Measurements from ENCODE around the gene SLC44A1.
A peak's percentile ranks its signal among the peaks of the same experiment; 100 is the strongest.

Gene SLC44A1

DNA sequence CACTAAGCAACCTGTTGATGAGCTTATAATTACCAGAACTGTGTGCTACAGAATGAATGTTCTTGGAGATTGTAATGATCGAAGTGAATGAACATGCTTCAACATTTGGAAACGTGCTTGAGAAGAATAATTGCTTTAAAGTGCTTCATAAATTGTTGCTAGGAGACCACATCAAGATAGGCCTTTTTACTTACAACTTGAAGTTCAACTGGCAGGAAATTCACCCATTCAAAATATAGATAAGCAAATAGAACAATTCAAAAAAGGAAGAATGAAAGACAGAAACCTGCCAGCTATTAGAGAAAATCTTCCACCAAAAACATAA, 38.0 kb upstream of the SLC44A1 start:
- Histone ChIP-seq H4K20me1 (ENCODE audit: insufficient read depth, low read length) (no peaks in the 10 kb centered on the region), H3K4me3 (ENCODE audit: low read depth, low read length, poor library complexity, severe bottlenecking) (no peak overlapping the region), H3K27me3 (ENCODE audit: insufficient read depth, low read length) (no peaks in the 10 kb centered on the region), H3K9ac (ENCODE audit: low read length) (no peak overlapping the region), H3K9me3 (ENCODE audit: low read length) (no peaks in the 10 kb centered on the region), H2AFZ (ENCODE audit: low read length) (no peak overlapping the region), H3K27ac (ENCODE audit: low read depth, low read length, poor library complexity, severe bottlenecking) (no peak overlapping the region), H3F3A (ENCODE audit: insufficient read depth, low read length) (no peaks in the 10 kb centered on the region), H3K4me1 (ENCODE audit: insufficient read depth, low read length, severe bottlenecking) (no peaks in the 10 kb centered on the region), H3K79me2 (ENCODE audit: insufficient read depth, low read length) (no peaks in the 10 kb centered on the region), H3K4me2 (ENCODE audit: low read length) (no peak overlapping the region), H3K9me2 (ENCODE audit: low read depth, low read length) (no peaks in the 10 kb centered on the region), H3K36me3 (ENCODE audit: insufficient read depth, low read length) (no peaks in the 10 kb centered on the region)
- no peak for TF ChIP-seq EZH2 (IDR thresholded peaks at IDR 0.05; ENCODE audit: borderline replicate concordance, low read length)
- TF ChIP-seq, protein P1, sequence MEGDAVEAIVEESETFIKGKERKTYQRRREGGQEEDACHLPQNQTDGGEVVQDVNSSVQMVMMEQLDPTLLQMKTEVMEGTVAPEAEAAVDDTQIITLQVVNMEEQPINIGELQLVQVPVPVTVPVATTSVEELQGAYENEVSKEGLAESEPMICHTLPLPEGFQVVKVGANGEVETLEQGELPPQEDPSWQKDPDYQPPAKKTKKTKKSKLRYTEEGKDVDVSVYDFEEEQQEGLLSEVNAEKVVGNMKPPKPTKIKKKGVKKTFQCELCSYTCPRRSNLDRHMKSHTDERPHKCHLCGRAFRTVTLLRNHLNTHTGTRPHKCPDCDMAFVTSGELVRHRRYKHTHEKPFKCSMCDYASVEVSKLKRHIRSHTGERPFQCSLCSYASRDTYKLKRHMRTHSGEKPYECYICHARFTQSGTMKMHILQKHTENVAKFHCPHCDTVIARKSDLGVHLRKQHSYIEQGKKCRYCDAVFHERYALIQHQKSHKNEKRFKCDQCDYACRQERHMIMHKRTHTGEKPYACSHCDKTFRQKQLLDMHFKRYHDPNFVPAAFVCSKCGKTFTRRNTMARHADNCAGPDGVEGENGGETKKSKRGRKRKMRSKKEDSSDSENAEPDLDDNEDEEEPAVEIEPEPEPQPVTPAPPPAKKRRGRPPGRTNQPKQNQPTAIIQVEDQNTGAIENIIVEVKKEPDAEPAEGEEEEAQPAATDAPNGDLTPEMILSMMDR (IDR thresholded peaks at IDR 0.05; ENCODE audit: low read length), result no peak

- Histone ChIP-seq H3K27me3 (ENCODE audit: insufficient read depth, low read length) (no peaks in the 10 kb centered on the region), H3K4me1 (ENCODE audit: insufficient read depth, low read length, severe bottlenecking) (no peaks in the 10 kb centered on the region), H3F3A (ENCODE audit: insufficient read depth, low read length) (no peaks in the 10 kb centered on the region), H2AFZ (ENCODE audit: low read length) (no peak overlapping the region), H3K27ac (ENCODE audit: low read depth, low read length, poor library complexity, severe bottlenecking) (no peak overlapping the region), H3K9ac (ENCODE audit: low read length) (no peak overlapping the region), H3K9me3 (ENCODE audit: low read length) (no peaks in the 10 kb centered on the region), H3K36me3 (ENCODE audit: insufficient read depth, low read length) (no peaks in the 10 kb centered on the region), H3K4me3 (ENCODE audit: low read depth, low read length, poor library complexity, severe bottlenecking) (no peak overlapping the region), H3K9me2 (ENCODE audit: low read depth, low read length) (no peaks in the 10 kb centered on the region), H3K4me2 (ENCODE audit: low read length) (no peak overlapping the region), H3K79me2 (ENCODE audit: insufficient read depth, low read length) (no peaks in the 10 kb centered on the region), H4K20me1 (ENCODE audit: insufficient read depth, low read length) (no peaks in the 10 kb centered on the region)
- no peak for TF ChIP-seq EZH2 (IDR thresholded peaks at IDR 0.05; ENCODE audit: borderline replicate concordance, low read length)
- TF ChIP-seq, protein P1 (IDR thresholded peaks at IDR 0.05; ENCODE audit: low read length), result no peak
Measured at GRCh38 chr9:105206821-105207699, 37.4 kb upstream of the SLC44A1 start.

GRCh38 chr9:105216440-105217178, 27.8 kb upstream of the SLC44A1 start:
- peak overlapping the region; percentile 10; the same call in 1 of the 2 replicates for H3K4me2 ChIP-seq (ENCODE audit: low read length)
- no peak overlapping the region for H3K27ac ChIP-seq (ENCODE audit: low read depth, low read length, poor library complexity, severe bottlenecking)
- H3K9ac ChIP-seq (ENCODE audit: low read length), result no peak overlapping the region
- no peaks in the 10 kb centered on the region for H4K20me1 ChIP-seq (ENCODE audit: insufficient read depth, low read length)
- no peaks in the 10 kb centered on the region for H3K9me2 ChIP-seq (ENCODE audit: low read depth, low read length)
- TF ChIP-seq, protein P1 (IDR thresholded peaks at IDR 0.05; ENCODE audit: low read length), result no peak
- TF ChIP-seq EZH2 (IDR thresholded peaks at IDR 0.05; ENCODE audit: borderline replicate concordance, low read length), result no peak
- H3F3A ChIP-seq (ENCODE audit: insufficient read depth, low read length), result no peaks in the 10 kb centered on the region
- H3K27me3 ChIP-seq (ENCODE audit: insufficient read depth, low read length), result no peaks in the 10 kb centered on the region
- H3K36me3 ChIP-seq (ENCODE audit: insufficient read depth, low read length), result no peaks in the 10 kb centered on the region
- H3K4me3 ChIP-seq (ENCODE audit: low read depth, low read length, poor library complexity, severe bottlenecking), result no peak overlapping the region
- H3K9me3 ChIP-seq (ENCODE audit: low read length), result no peaks in the 10 kb centered on the region
- H3K4me1 ChIP-seq (ENCODE audit: insufficient read depth, low read length, severe bottlenecking), result peaks cover 21% of the 10 kb centered on the region
- no peaks in the 10 kb centered on the region for H3K79me2 ChIP-seq (ENCODE audit: insufficient read depth, low read length)
- H2AFZ ChIP-seq (ENCODE audit: low read length), result no peak overlapping the region

All from OCI-LY1 (cell line).